K562 (cell line): ENCODE data around the gene MOG. TPM values are rescaled to one million over a fixed set of nuclear protein-coding genes. Genes with fewer than 3 reads are reported as not detected.

ENCODE experiments used
- ATAC-seq: fragments of 200-7000 bp; cut with Tn5 transposase; 3 replicates; pipeline ENCODE4 v1.9.1; 2020; ENCODE audit warnings: moderate library complexity
- BruUV-seq: library from RNA; stranded (reverse); fragments of 400-500 nt; replicated peaks from 2 replicates; lab custom pipeline; 2021; lab: Mats Ljungman, UMichigan
- CTCF ChIA-PET: fragments of 300-600 bp; formaldehyde crosslinking; extraction: SDS; loops from one replicate; lab custom pipeline; 2021; ENCODE audit warnings: low intra/inter-chr PET ratio; lab: Yijun Ruan, JAX
- POLR2A ChIA-PET: fragments of 300-600, 350-650 bp; sonication (Branson Sonifier 250); formaldehyde crosslinking; extraction: SDS; loops from one replicate; lab custom pipeline; 2021; ENCODE audit warnings: antibody characterized with exemption, inconsistent platforms; lab: Yijun Ruan, JAX
- DNase-seq, 4 experiments: peaks; one replicate each; pipeline versions ENCODE4 v3.0.0 to v3.0.0-alpha.2; 2011 to 2018; ENCODE audit warnings: low spot score in 3 of 4, mixed read lengths in 3 of 4; ENCODE audit errors: extremely low read depth in 1 of 4
- FAIRE-seq: peaks from 2 replicates; lab custom pipeline; 2011; peaks lifted over from hg19 to GRCh38; lab: Jason Lieb, UNC
- H2AFZ ChIP-seq: 2 replicates; pipeline ENCODE4 v1.6.0; 2011; ENCODE audit warnings: low read depth, low read length, control low read depth, inconsistent platforms
- H3K27ac ChIP-seq: fragments of 200-600 bp; 3 replicates; pipeline ENCODE4 v1.8.0; 2011; ENCODE audit warnings: low read depth, mild to moderate bottlenecking, control low read depth, inconsistent platforms, low read length, moderate library complexity, mixed read lengths; ENCODE audit errors: extremely low read depth
- H3K27me3 ChIP-seq, 2 experiments: fragments of 300-600 bp in 1 of 2; 2 replicates in 1 of 2; 3 replicates in 1 of 2; pipeline versions ENCODE4 v1.6.0 to v1.8.0; 2011; ENCODE audit warnings: inconsistent platforms in 2 of 2, low read length in 2 of 2, mild to moderate bottlenecking in 1 of 2, mixed read lengths in 1 of 2, moderate library complexity in 1 of 2; ENCODE audit not compliant: control insufficient read depth in 2 of 2, insufficient read depth in 2 of 2
- H3K36me3 ChIP-seq: fragments of 300-600 bp; 3 replicates; pipeline ENCODE4 v1.8.0; 2011; ENCODE audit warnings: mild to moderate bottlenecking, low read length, inconsistent platforms; ENCODE audit not compliant: control insufficient read depth, insufficient read depth
- H3K4me1 ChIP-seq, 2 experiments: fragments of 200-600 bp in 1 of 2; replicated peaks in 1 of 2; 2 replicates in 1 of 2; 3 replicates in 1 of 2; pipeline versions ENCODE4 v1.5.1 to v1.8.0; 2011; ENCODE audit warnings: inconsistent platforms in 2 of 2, low read length in 2 of 2, mild to moderate bottlenecking in 1 of 2, mixed read lengths in 1 of 2, moderate library complexity in 1 of 2; ENCODE audit not compliant: control insufficient read depth in 2 of 2, insufficient read depth in 2 of 2
- H3K4me2 ChIP-seq: 2 replicates; pipeline ENCODE4 v1.6.1; 2011; ENCODE audit warnings: low read length, control low read depth, inconsistent platforms, mixed read lengths; ENCODE audit not compliant: insufficient read depth
- H3K4me3 ChIP-seq: fragments of 200-600 bp; sonication (generic), shearing (Covaris generic); 2 replicates; pipeline ENCODE4 v1.5.1; 2016; ENCODE audit warnings: control low read depth, inconsistent platforms
- H3K79me2 ChIP-seq: fragments of 200-600 bp; 3 replicates; pipeline ENCODE4 v1.8.0; 2011; ENCODE audit warnings: low read length, inconsistent platforms; ENCODE audit not compliant: control insufficient read depth, insufficient read depth
- H3K9ac ChIP-seq, 2 experiments: 2 replicates each; pipeline versions ENCODE4 v1.6.0 to v1.6.1; 2011; ENCODE audit warnings: low read depth in 2 of 2, low read length in 2 of 2, control low read depth in 1 of 2, inconsistent platforms in 1 of 2, mild to moderate bottlenecking in 1 of 2, mixed read lengths in 1 of 2; ENCODE audit not compliant: insufficient read depth in 1 of 2
- H3K9me1 ChIP-seq: one replicate; pipeline ENCODE4 v1.6.0; 2011; ENCODE audit warnings: inconsistent platforms, mild to moderate bottlenecking, low read length, moderate library complexity; ENCODE audit not compliant: control insufficient read depth, insufficient read depth
- H3K9me3 ChIP-seq: replicated peaks from 2 replicates; pipeline ENCODE4 v1.5.1; 2011; ENCODE audit warnings: low read depth, low read length, inconsistent platforms; ENCODE audit not compliant: control insufficient read depth, insufficient read depth
- H4K20me1 ChIP-seq: replicated peaks from 2 replicates; pipeline ENCODE4 v1.6.1; 2011; ENCODE audit warnings: low read length, inconsistent platforms, mixed read lengths; ENCODE audit not compliant: control insufficient read depth, insufficient read depth
- CREB3L1 ChIP-seq: fragments of 450-650 bp; IDR thresholded peaks from 2 replicates; pipeline ENCODE4 v1.6.1; 2014; ENCODE audit warnings: low read depth, mild to moderate bottlenecking, moderate library complexity, borderline replicate concordance
- CXXC5 ChIP-seq: fragments of 250-450 bp; sonication (Bioruptor Pico); IDR thresholded peaks from 2 replicates; pipeline ENCODE4 v1.8.0; 2022; ENCODE audit warnings: inconsistent platforms, mild to moderate bottlenecking, moderate library complexity
- FOXA1 ChIP-seq: fragments of 450-650 bp; IDR thresholded peaks from 2 replicates; pipeline ENCODE4 v1.6.1; 2016; ENCODE audit warnings: mild to moderate bottlenecking, borderline replicate concordance
- HDAC2 ChIP-seq: fragments of 450-650 bp; IDR thresholded peaks from 2 replicates; pipeline ENCODE4 v1.6.1; 2016; ENCODE audit warnings: mild to moderate bottlenecking
- HMG20B ChIP-seq: fragments of 250-450 bp; sonication (Bioruptor Pico); IDR thresholded peaks from 2 replicates; pipeline ENCODE4 v1.5.0; 2021; ENCODE audit warnings: mild to moderate bottlenecking
- JUNB ChIP-seq: fragments of 450-650 bp; formaldehyde crosslinking; conservative IDR thresholded peaks from 2 replicates; pipeline ENCODE4 v1.4.0; 2020; ENCODE audit warnings: mild to moderate bottlenecking
- PYGO2 ChIP-seq: fragments of 450-650 bp; IDR thresholded peaks from 2 replicates; pipeline ENCODE4 v1.6.1; 2016; ENCODE audit warnings: mild to moderate bottlenecking, missing genetic modification characterization, moderate library complexity, missing compliant biosample characterization
- STAG1 ChIP-seq: sonication (generic); formaldehyde crosslinking; IDR thresholded peaks from 2 replicates; pipeline ENCODE4 v1.5.0; 2020; ENCODE audit warnings: missing genetic modification reagents, borderline replicate concordance
- SUPT5H ChIP-seq: fragments of 450-650 bp; IDR thresholded peaks from 2 replicates; pipeline ENCODE4 v1.6.1; 2016
- TOE1 ChIP-seq, 2 experiments: fragments of 450-650 bp in 1 of 2; sonication (generic) in 1 of 2; formaldehyde crosslinking in 1 of 2; IDR thresholded peaks; 2 replicates each; pipeline versions ENCODE4 v1.7.1 to v1.8.0; 2016 to 2022; ENCODE audit warnings: borderline replicate concordance in 2 of 2, mild to moderate bottlenecking in 2 of 2, antibody characterized with exemption in 1 of 2, inconsistent platforms in 1 of 2, low read depth in 1 of 2, missing genetic modification reagents in 1 of 2, moderate library complexity in 1 of 2
- TSC22D4 ChIP-seq: fragments of 450-650 bp; IDR thresholded peaks from 2 replicates; pipeline ENCODE4 v1.6.1; 2016; ENCODE audit warnings: missing genetic modification characterization, missing biosample characterization, control low read depth
- U2AF1 ChIP-seq: fragments of 200-400 bp; formaldehyde crosslinking; optimal IDR thresholded peaks from 2 replicates; pipeline ENCODE3; 2017; ENCODE audit warnings: mild to moderate bottlenecking, low read depth, low read length, moderate library complexity
- ZBTB12 ChIP-seq: fragments of 250-450 bp; sonication (Bioruptor Pico); IDR thresholded peaks from 2 replicates; pipeline ENCODE4 v1.4.0; 2020
- ZFP36 ChIP-seq: fragments of 150-350 bp; IDR thresholded peaks from 2 replicates; pipeline ENCODE4 v1.6.1; 2018; ENCODE audit warnings: low read length, low read depth; ENCODE audit not compliant: partially characterized antibody
- WGBS: fragments of 100-300 bp; shearing (Covaris generic); methylation state at CpG from one replicate; pipeline ENCODE4 v1.1.6; 2016; ENCODE audit warnings: low coverage, mixed read lengths; ENCODE audit not compliant: insufficient coverage; ENCODE audit errors: missing lambda C conversion rate; 5-methylcytosine and 5-hydroxymethylcytosine counted together
- in situ Hi-C: fragments of 300-500 bp; cut with MboI; formaldehyde crosslinking; loops from 4 replicates; pipeline ENCODE4 v1.15.0; 2018; ENCODE audit warnings: inconsistent platforms, mixed read lengths
- intact Hi-C: fragments of 100-400 bp; cut with micrococcal nuclease; formaldehyde crosslinking; loops from 2 replicates; pipeline ENCODE4 v1.14.2; 2022
- polyA plus RNA-seq, 8 experiments: library from polyadenylated mRNA; depleted of rRNA in 4 of 8; stranded (reverse) in 5 of 8; unstranded in 3 of 8; fragments of >200 nt; fragmentation: Nextera tagmentation in 2 of 8; fragmentation: Illumina TruSeq in 1 of 8; extraction: Ambion mirVana in 2 of 8; extraction: Trizol in 1 of 8; gene quantifications; 2 replicates each; pipeline versions ENCODE4 v1.2.1 to v1.2.3, GENCODE V29; 2011 to 2014; ENCODE audit warnings: inconsistent platforms in 1 of 8, missing spikeins in 1 of 8
- total RNA-seq, 7 experiments: library from RNA; depleted of rRNA in 6 of 7; stranded (reverse); fragments of >200 nt in 6 of 7; fragmentation: Illumina TruSeq in 2 of 7; extraction: Trizol in 2 of 7; gene quantifications; 2 replicates each; pipeline versions ENCODE4 v1.2.1 to v1.2.3, GENCODE V29; 2011 to 2021; ENCODE audit warnings: low replicate concordance in 1 of 7
- TF ChIP-seq, protein P1 (sequence below): fragments of 250-450 bp; sonication (Bioruptor Pico); IDR thresholded peaks from 2 replicates; pipeline ENCODE4 v1.5.0; 2021
- TF ChIP-seq, protein P2 (sequence below): fragments of 250-450 bp; sonication (Bioruptor Pico); IDR thresholded peaks from 2 replicates; pipeline ENCODE4 v1.5.0; 2021; ENCODE audit warnings: mild to moderate bottlenecking, borderline replicate concordance

MOG gene
- total and polyA plus RNA-seq, 9 of the 15 experiments (the other 6 are each of a cell fraction or from before 2014, with no cell fraction given) = not detected

DNA sequence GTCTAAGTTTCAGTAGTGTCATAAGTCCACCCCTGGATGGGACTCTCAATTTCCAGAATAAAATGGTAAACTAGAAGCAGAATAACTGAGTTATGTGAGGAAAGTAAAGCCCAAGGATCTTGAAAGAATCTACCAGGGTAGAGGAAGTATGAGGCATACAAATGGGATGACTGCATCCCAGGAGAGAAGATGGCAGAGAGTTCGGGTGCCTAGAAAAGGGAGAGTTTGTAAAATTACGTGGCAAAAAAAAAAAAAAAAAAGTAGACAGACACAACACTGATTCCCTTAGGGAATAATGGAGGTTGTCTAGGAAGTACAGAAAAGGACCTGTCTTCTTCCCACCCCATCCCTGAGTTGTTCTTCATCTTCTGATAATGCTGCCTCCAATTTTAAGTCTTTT, 27.3 kb upstream of the MOG start:
- Histone ChIP-seq H3K79me2 (peaks cover 69% of the 10 kb centered on the region), H3K4me3 (peak overlapping the region; percentile 84), H3K27ac (peak overlapping the region; percentile 82; the same call in 2 of the 3 replicates), H3K4me1 (peaks cover 60 to 67% of the 10 kb centered on the region in 2 experiments), H3K27me3 (no peaks in the 10 kb centered on the region), H3K9ac (peak overlapping the region in 1 of 2 experiments; percentile 86; a peak in 2 of 4 replicates), H3K36me3 (0 out of 3 replicates have a peak, but pooled peaks cover 9% of the 10 kb centered on the region), H3K4me2 (peak overlapping the region; percentile 97), H4K20me1 (no peaks in the 10 kb centered on the region), H3K9me3 (no peaks in the 10 kb centered on the region), H2AFZ (no peak overlapping the region), H3K9me1 (no peaks in the 10 kb centered on the region)
- CTCF ChIA-PET = interaction anchor here (0.6 kb wide), 1 partner anchor 860 kb away, joined by 5 read pairs; no protein-coding TSS in a partner anchor
- ATAC-seq (no peak), DNase-seq (peak in 1 of 4 experiments; percentile 5), FAIRE-seq (no peak)
- no TSS peak for BruUV-seq
- POLR2A ChIA-PET = interaction anchor here (0.8 to 3.6 kb wide), 4 partner anchors 10 to 1993 kb away, joined by 3 to 15 read pairs (median 4); no protein-coding TSS in a partner anchor
- WGBS = 40% methylated on average over 2 of the region's 2 CpGs
- in situ Hi-C loops (no loop called here), intact Hi-C loops (no loop called here)
- TF ChIP-seq CXXC5 (CRISPR knock-in tag) = no peak
- TF ChIP-seq ZFP36 = no peak
- TF ChIP-seq HMG20B = no peak
- no peak for TF ChIP-seq SUPT5H
- TF ChIP-seq, protein P1, sequence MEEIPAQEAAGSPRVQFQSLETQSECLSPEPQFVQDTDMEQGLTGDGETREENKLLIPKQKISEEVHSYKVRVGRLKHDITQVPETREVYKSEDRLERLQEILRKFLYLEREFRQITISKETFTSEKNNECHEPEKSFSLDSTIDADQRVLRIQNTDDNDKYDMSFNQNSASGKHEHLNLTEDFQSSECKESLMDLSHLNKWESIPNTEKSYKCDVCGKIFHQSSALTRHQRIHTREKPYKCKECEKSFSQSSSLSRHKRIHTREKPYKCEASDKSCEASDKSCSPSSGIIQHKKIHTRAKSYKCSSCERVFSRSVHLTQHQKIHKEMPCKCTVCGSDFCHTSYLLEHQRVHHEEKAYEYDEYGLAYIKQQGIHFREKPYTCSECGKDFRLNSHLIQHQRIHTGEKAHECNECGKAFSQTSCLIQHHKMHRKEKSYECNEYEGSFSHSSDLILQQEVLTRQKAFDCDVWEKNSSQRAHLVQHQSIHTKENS (CRISPR knock-in tag) = no peak
- TF ChIP-seq TSC22D4 (tag) = no peak
- no peak for TF ChIP-seq PYGO2 (tag)
- no peak for TF ChIP-seq FOXA1
- TF ChIP-seq JUNB (CRISPR knock-in tag) = no peak
- TF ChIP-seq CREB3L1 = no peak
- TF ChIP-seq, protein P2, sequence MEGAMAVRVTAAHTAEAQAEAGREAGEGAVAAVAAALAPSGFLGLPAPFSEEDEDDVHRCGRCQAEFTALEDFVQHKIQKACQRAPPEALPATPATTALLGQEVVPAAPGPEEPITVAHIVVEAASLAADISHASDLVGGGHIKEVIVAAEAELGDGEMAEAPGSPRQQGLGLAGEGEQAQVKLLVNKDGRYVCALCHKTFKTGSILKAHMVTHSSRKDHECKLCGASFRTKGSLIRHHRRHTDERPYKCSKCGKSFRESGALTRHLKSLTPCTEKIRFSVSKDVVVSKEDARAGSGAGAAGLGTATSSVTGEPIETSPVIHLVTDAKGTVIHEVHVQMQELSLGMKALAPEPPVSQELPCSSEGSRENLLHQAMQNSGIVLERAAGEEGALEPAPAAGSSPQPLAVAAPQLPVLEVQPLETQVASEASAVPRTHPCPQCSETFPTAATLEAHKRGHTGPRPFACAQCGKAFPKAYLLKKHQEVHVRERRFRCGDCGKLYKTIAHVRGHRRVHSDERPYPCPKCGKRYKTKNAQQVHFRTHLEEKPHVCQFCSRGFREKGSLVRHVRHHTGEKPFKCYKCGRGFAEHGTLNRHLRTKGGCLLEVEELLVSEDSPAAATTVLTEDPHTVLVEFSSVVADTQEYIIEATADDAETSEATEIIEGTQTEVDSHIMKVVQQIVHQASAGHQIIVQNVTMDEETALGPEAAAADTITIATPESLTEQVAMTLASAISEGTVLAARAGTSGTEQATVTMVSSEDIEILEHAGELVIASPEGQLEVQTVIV = no peak
- no peak for TF ChIP-seq U2AF1
- no peak for TF ChIP-seq TOE1 (IDR thresholded peaks at IDR 0.05; ENCODE audit: borderline replicate concordance)
- TF ChIP-seq TOE1 (CRISPR knock-in tag; IDR thresholded peaks at IDR 0.05; ENCODE audit: borderline replicate concordance, low read depth) = no peak
- no peak for TF ChIP-seq STAG1 (CRISPR knock-in tag)
- TF ChIP-seq ZBTB12 = no peak
- no peak for TF ChIP-seq HDAC2
